ENCODE data around the gene PLXNB2.
A peak's percentile ranks its signal among the peaks of the same experiment; 100 is the strongest.

The PLXNB2 gene

GRCh38 chr22:50284479-50284878 is 23.0 kb downstream of the PLXNB2 start:
- no peak for TF ChIP-seq CTCF (IDR thresholded peaks at IDR 0.05; ENCODE audit: low read depth, low read length)
- H3K4me3 ChIP-seq (replicated peaks in 1 of 2; ENCODE audit: low read depth in 2 of 2, low read length in 2 of 2): no peak overlapping the region
- DNase-seq (ENCODE audit: low read depth in 2 of 2): no peak

GRCh38 chr22:50283821-50284220 is 23.6 kb downstream of the PLXNB2 start:
- no peak for TF ChIP-seq CTCF (IDR thresholded peaks at IDR 0.05; ENCODE audit: low read depth, low read length)
- no peak for DNase-seq (ENCODE audit: low read depth in 2 of 2)
- no peak overlapping the region for H3K4me3 ChIP-seq (replicated peaks in 1 of 2; ENCODE audit: low read depth in 2 of 2, low read length in 2 of 2)

- no peak for TF ChIP-seq CTCF (IDR thresholded peaks at IDR 0.05; ENCODE audit: low read depth, low read length)
- no peak overlapping the region for H3K4me3 ChIP-seq (replicated peaks in 1 of 2; ENCODE audit: low read depth in 2 of 2, low read length in 2 of 2)
- peak; percentile 51 to 58 for DNase-seq (ENCODE audit: low read depth in 2 of 2)
Observed at GRCh38 chr22:50282361-50283155, 24.9 kb downstream of the PLXNB2 start.

GRCh38 chr22:50281957-50282356 is 25.5 kb downstream of the PLXNB2 start:
- no peak overlapping the region for H3K4me3 ChIP-seq (replicated peaks in 1 of 2; ENCODE audit: low read depth in 2 of 2, low read length in 2 of 2)
- no peak for DNase-seq (ENCODE audit: low read depth in 2 of 2)
- TF ChIP-seq CTCF (IDR thresholded peaks at IDR 0.05; ENCODE audit: low read depth, low read length): no peak

- DNase-seq (ENCODE audit: low read depth in 2 of 2): no peak
- TF ChIP-seq CTCF (IDR thresholded peaks at IDR 0.05; ENCODE audit: low read depth, low read length): no peak
- H3K4me3 ChIP-seq (replicated peaks in 1 of 2; ENCODE audit: low read depth in 2 of 2, low read length in 2 of 2): no peak overlapping the region
Observed at GRCh38 chr22:50281384-50281760, 26.1 kb downstream of the PLXNB2 start.

- no peak overlapping the region for H3K4me3 ChIP-seq (replicated peaks in 1 of 2; ENCODE audit: low read depth in 2 of 2, low read length in 2 of 2)
- TF ChIP-seq CTCF (IDR thresholded peaks at IDR 0.05; ENCODE audit: low read depth, low read length): no peak
- DNase-seq (ENCODE audit: low read depth in 2 of 2): no peak
Observed at GRCh38 chr22:50280708-50281383, 26.6 kb downstream of the PLXNB2 start.

All from cardiac fibroblast (primary cell).